Measurements from ENCODE around the gene ENTPD7.

Gene ENTPD7

DNA sequence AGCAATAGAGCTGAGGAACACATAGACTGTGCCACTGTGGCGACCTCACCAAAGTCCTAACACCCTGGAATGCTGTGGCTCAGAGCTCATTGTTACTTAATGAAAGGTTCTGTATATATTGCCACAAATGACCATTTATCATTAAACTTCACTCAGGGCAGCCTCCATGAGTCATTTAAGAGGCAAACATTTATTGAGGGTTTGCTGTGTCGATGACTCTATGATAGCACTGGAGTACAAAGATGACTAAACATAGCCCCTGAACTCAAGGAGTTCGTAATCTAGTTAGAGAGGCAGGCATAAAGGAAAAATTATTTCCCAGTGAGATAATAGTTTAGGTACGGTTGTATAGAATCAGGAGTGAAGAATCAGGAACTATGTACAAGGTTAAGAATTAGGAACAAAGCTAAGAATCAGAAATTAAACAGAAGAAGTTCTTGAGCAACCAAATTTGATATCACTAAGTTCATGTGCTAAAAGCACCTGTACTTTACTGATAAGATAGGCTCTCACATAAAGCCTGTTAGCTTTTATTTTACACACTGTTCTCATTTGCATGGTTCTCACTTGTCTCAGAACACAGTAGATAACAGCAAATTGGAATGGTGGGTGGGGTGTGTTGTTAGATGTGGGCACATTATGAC, 7.9 kb downstream of the ENTPD7 start:
- H3K9me3 ChIP-seq (ENCODE audit: insufficient read depth, low read length) = no peaks in the 10 kb centered on the region
- H3K4me2 ChIP-seq (ENCODE audit: low read depth, low read length, poor library complexity, severe bottlenecking) = no peak overlapping the region
- no peaks in the 10 kb centered on the region for H3K79me2 ChIP-seq (ENCODE audit: insufficient read depth, low read length)
- H3K36me3 ChIP-seq (ENCODE audit: low read length) = no peaks in the 10 kb centered on the region
- no peak for TF ChIP-seq EZH2phosphoT487 (conservative IDR thresholded peaks at IDR 0.05; ENCODE audit: low read length)
- TF ChIP-seq, protein P1, sequence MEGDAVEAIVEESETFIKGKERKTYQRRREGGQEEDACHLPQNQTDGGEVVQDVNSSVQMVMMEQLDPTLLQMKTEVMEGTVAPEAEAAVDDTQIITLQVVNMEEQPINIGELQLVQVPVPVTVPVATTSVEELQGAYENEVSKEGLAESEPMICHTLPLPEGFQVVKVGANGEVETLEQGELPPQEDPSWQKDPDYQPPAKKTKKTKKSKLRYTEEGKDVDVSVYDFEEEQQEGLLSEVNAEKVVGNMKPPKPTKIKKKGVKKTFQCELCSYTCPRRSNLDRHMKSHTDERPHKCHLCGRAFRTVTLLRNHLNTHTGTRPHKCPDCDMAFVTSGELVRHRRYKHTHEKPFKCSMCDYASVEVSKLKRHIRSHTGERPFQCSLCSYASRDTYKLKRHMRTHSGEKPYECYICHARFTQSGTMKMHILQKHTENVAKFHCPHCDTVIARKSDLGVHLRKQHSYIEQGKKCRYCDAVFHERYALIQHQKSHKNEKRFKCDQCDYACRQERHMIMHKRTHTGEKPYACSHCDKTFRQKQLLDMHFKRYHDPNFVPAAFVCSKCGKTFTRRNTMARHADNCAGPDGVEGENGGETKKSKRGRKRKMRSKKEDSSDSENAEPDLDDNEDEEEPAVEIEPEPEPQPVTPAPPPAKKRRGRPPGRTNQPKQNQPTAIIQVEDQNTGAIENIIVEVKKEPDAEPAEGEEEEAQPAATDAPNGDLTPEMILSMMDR (IDR thresholded peaks at IDR 0.05; ENCODE audit: insufficient read depth, low read length, poor library complexity, severe bottlenecking) = no peak
- H3K9me2 ChIP-seq (replicated peaks; ENCODE audit: insufficient read depth, low read length) = no peaks in the 10 kb centered on the region
- H3K27ac ChIP-seq (ENCODE audit: low read depth, low read length) = no peak overlapping the region
- no peaks in the 10 kb centered on the region for H3K27me3 ChIP-seq (ENCODE audit: low read length)
- H2AFZ ChIP-seq (ENCODE audit: low read depth, low read length, severe bottlenecking) = no peak overlapping the region
- H4K20me1 ChIP-seq (ENCODE audit: low read depth, low read length) = no peaks in the 10 kb centered on the region
- no peak overlapping the region for H3K9ac ChIP-seq (ENCODE audit: low read length)
- H3K4me3 ChIP-seq (ENCODE audit: insufficient read depth, low read length, poor library complexity, severe bottlenecking) = no peak overlapping the region
- no peaks in the 10 kb centered on the region for H3F3A ChIP-seq (ENCODE audit: insufficient read depth)

- Histone ChIP-seq H3K9me3 (ENCODE audit: insufficient read depth, low read length) (no peaks in the 10 kb centered on the region), H3K79me2 (ENCODE audit: insufficient read depth, low read length) (no peaks in the 10 kb centered on the region), H3F3A (ENCODE audit: insufficient read depth) (no peaks in the 10 kb centered on the region), H2AFZ (ENCODE audit: low read depth, low read length, severe bottlenecking) (no peak overlapping the region), H4K20me1 (ENCODE audit: low read depth, low read length) (no peaks in the 10 kb centered on the region), H3K9ac (ENCODE audit: low read length) (no peak overlapping the region), H3K4me3 (ENCODE audit: insufficient read depth, low read length, poor library complexity, severe bottlenecking) (no peak overlapping the region), H3K36me3 (ENCODE audit: low read length) (no peaks in the 10 kb centered on the region), H3K4me2 (ENCODE audit: low read depth, low read length, poor library complexity, severe bottlenecking) (no peak overlapping the region), H3K9me2 (replicated peaks; ENCODE audit: insufficient read depth, low read length) (no peaks in the 10 kb centered on the region), H3K27me3 (ENCODE audit: low read length) (no peaks in the 10 kb centered on the region), H3K27ac (ENCODE audit: low read depth, low read length) (no peak overlapping the region)
- TF ChIP-seq, protein P1 (IDR thresholded peaks at IDR 0.05; ENCODE audit: insufficient read depth, low read length, poor library complexity, severe bottlenecking) = no peak
- TF ChIP-seq EZH2phosphoT487 (conservative IDR thresholded peaks at IDR 0.05; ENCODE audit: low read length) = no peak
Measured at GRCh38 chr10:99671386-99671785, 12.1 kb downstream of the ENTPD7 start.

- Histone ChIP-seq H3K9me2 (replicated peaks; ENCODE audit: insufficient read depth, low read length) (no peaks in the 10 kb centered on the region), H3K9ac (ENCODE audit: low read length) (no peak overlapping the region), H2AFZ (ENCODE audit: low read depth, low read length, severe bottlenecking) (no peak overlapping the region), H3K4me2 (ENCODE audit: low read depth, low read length, poor library complexity, severe bottlenecking) (no peak overlapping the region), H3K9me3 (ENCODE audit: insufficient read depth, low read length) (no peaks in the 10 kb centered on the region), H3K79me2 (ENCODE audit: insufficient read depth, low read length) (no peaks in the 10 kb centered on the region), H3F3A (ENCODE audit: insufficient read depth) (no peaks in the 10 kb centered on the region), H3K36me3 (ENCODE audit: low read length) (no peaks in the 10 kb centered on the region), H4K20me1 (ENCODE audit: low read depth, low read length) (no peaks in the 10 kb centered on the region), H3K27me3 (ENCODE audit: low read length) (no peaks in the 10 kb centered on the region), H3K27ac (ENCODE audit: low read depth, low read length) (no peak overlapping the region), H3K4me3 (ENCODE audit: insufficient read depth, low read length, poor library complexity, severe bottlenecking) (no peak overlapping the region)
- TF ChIP-seq EZH2phosphoT487 (conservative IDR thresholded peaks at IDR 0.05; ENCODE audit: low read length) = no peak
- TF ChIP-seq, protein P1 (IDR thresholded peaks at IDR 0.05; ENCODE audit: insufficient read depth, low read length, poor library complexity, severe bottlenecking) = no peak
Measured at GRCh38 chr10:99672884-99673283, 13.6 kb downstream of the ENTPD7 start.

Measured in SU-DHL-6 (cell line).